Glutamatergic neuron (in vitro differentiated cells): ENCODE measurements around the gene TRPC4AP. TPM values are rescaled to one million over a fixed set of nuclear protein-coding genes. Genes with fewer than 3 reads are reported as not detected.

Experiments used
- DNase-seq: peaks from one replicate; pipeline ENCODE4 v3.0.0; 2022
- H3K27ac Mint-ChIP-seq: one replicate; pipeline ENCODE4 v1.8.0; 2020; ENCODE audit warnings: mild to moderate bottlenecking, mixed read lengths, inconsistent platforms; ENCODE audit not compliant: unreplicated experiment
- H3K27me3 Mint-ChIP-seq: one replicate; pipeline ENCODE4 v1.8.0; 2020; ENCODE audit warnings: mild to moderate bottlenecking, moderate library complexity, mixed read lengths, inconsistent platforms; ENCODE audit not compliant: unreplicated experiment
- H3K36me3 Mint-ChIP-seq: one replicate; pipeline ENCODE4 v1.8.0; 2020; ENCODE audit warnings: mild to moderate bottlenecking, mixed read lengths, inconsistent platforms; ENCODE audit not compliant: unreplicated experiment
- H3K4me1 Mint-ChIP-seq: one replicate; pipeline ENCODE4 v1.8.0; 2020; ENCODE audit warnings: mild to moderate bottlenecking, low read depth, mixed read lengths, inconsistent platforms; ENCODE audit not compliant: unreplicated experiment
- H3K4me3 Mint-ChIP-seq: one replicate; pipeline ENCODE4 v1.8.0; 2020; ENCODE audit warnings: mild to moderate bottlenecking, mixed read lengths, inconsistent platforms; ENCODE audit not compliant: unreplicated experiment
- H3K9me3 Mint-ChIP-seq: one replicate; pipeline ENCODE4 v1.8.0; 2020; ENCODE audit warnings: mild to moderate bottlenecking, moderate library complexity, mixed read lengths, inconsistent platforms; ENCODE audit not compliant: unreplicated experiment
- CTCF ChIP-seq: fragments of 200-600 bp; sonication (generic); IDR thresholded peaks from one replicate; pipeline ENCODE4 v1.5.0; 2021; ENCODE audit not compliant: partially characterized antibody, unreplicated experiment
- total RNA-seq: library from RNA; stranded (reverse); fragmentation: NEBNext Ultra II Directional; extraction: Animal tissue kit (Norgen Biotek cat#: 25700); gene quantifications from one replicate; pipeline ENCODE4 v1.2.1, GENCODE V29; 2021; ENCODE audit not compliant: unreplicated experiment

The TRPC4AP gene
- total RNA-seq, 1 donor from 2014 or later = 67.5 TPM

GRCh38 chr20:35010405-35011192 lies 82.0 kb downstream of the TRPC4AP start:
- Mint-ChIP-seq H3K4me3 (no peak overlapping the region), H3K4me1 (peaks cover 6% of the 10 kb centered on the region), H3K9me3 (peaks cover 3% of the 10 kb centered on the region), H3K27me3 (peaks cover 9% of the 10 kb centered on the region), H3K27ac (no peak overlapping the region), H3K36me3 (no peaks in the 10 kb centered on the region)
- DNase-seq = no peak
- TF ChIP-seq CTCF = no peak

GRCh38 chr20:35009665-35010328 lies 82.8 kb downstream of the TRPC4AP start:
- DNase-seq = no peak
- H3K4me1 Mint-ChIP-seq = peaks cover 6% of the 10 kb centered on the region
- no peak overlapping the region for H3K4me3 Mint-ChIP-seq
- H3K9me3 Mint-ChIP-seq = peaks cover 3% of the 10 kb centered on the region
- no peak overlapping the region for H3K27ac Mint-ChIP-seq
- no peak for TF ChIP-seq CTCF
- H3K36me3 Mint-ChIP-seq = no peaks in the 10 kb centered on the region
- H3K27me3 Mint-ChIP-seq = peaks cover 9% of the 10 kb centered on the region

- peaks cover 1% of the 10 kb centered on the region for H3K9me3 Mint-ChIP-seq
- no peak overlapping the region for H3K4me3 Mint-ChIP-seq
- peaks cover 1% of the 10 kb centered on the region for H3K4me1 Mint-ChIP-seq
- DNase-seq = no peak
- no peak overlapping the region for H3K27ac Mint-ChIP-seq
- no peak for TF ChIP-seq CTCF
- no peaks in the 10 kb centered on the region for H3K36me3 Mint-ChIP-seq
- H3K27me3 Mint-ChIP-seq = peaks cover 9% of the 10 kb centered on the region
These were observed 83.9 kb downstream of the TRPC4AP start for GRCh38 chr20:35008411-35009342.

- H3K36me3 Mint-ChIP-seq = no peaks in the 10 kb centered on the region
- no peak for DNase-seq
- TF ChIP-seq CTCF = no peak
- H3K4me1 Mint-ChIP-seq = no peaks in the 10 kb centered on the region
- no peak overlapping the region for H3K4me3 Mint-ChIP-seq
- H3K27ac Mint-ChIP-seq = no peak overlapping the region
- peaks cover 1% of the 10 kb centered on the region for H3K9me3 Mint-ChIP-seq
- peaks cover 6% of the 10 kb centered on the region for H3K27me3 Mint-ChIP-seq
These were observed 84.7 kb downstream of the TRPC4AP start for GRCh38 chr20:35007891-35008290.
